GM19468 (cell line): Measurements from ENCODE around the gene CCDC187.

Source experiments
- ATAC-seq: cut with Tn5 transposase; IDR thresholded peaks from one replicate; pipeline ENCODE4 v1.9.1; 2021; ENCODE audit warnings: mild to moderate bottlenecking, moderate library complexity, moderate number of reproducible peaks; ENCODE audit not compliant: unreplicated experiment; ENCODE audit errors: extremely low read depth

CCDC187 gene

GRCh38 chr9:136218673-136219072 is 85.2 kb downstream of the CCDC187 start:
- no peak for ATAC-seq

DNA sequence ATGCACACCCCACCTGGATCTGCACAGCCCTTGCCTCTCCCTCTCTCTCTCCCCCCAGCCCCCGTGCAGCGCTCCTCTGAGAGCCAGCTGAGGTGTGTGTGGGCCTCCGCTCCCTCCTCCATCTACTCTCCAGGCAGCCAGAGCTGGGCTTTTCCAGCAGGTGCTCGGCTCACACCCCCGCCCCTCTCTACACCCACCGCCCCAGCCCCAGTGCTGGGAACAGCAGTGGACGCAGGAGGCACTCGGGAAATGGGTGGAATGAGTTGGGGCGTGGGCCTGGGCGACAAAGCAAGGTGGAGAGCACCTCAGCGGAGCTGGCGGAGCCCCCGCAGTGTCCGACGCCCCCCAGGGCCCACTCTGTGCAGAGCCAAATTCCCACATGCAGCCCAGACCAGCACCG is 85.6 kb downstream of the CCDC187 start:
- ATAC-seq = no peak

DNA sequence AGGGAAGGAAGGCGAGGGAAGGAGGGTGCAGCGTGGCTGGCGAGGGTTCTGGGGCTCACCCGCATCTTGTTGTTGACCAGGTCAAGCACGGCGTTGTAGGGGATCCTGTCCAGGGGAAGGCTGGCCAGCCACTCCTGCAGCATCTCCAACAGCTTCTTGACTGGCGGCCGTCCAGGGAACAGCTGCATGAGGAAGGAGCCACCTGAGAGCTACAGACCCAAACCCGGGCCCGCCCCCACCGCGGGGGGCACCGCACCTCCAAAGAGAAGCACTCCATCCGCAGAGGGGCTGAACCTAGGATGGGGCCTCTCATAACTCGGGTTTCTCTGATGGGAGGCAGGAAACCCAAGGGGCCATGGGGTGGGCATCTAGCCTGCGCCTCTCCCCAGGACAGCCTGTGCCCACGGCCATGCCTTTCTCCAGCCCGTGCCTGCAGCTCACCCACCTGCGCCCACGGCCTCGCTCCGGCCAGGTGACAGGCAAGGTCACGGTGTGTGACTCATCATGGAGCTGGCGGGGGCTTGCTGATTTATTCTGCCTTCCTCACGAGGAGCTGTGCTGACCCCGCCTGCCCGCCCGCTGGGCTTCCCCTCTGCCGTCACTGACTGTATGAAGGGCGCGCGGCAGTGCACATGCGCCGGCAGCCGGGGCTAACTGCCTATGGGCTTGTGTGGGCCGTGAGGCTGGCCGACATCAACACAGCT is 87.2 kb downstream of the CCDC187 start:
- no peak for ATAC-seq

- ATAC-seq = no peak
Observed at GRCh38 chr9:136213733-136214132, 90.2 kb downstream of the CCDC187 start.

DNA sequence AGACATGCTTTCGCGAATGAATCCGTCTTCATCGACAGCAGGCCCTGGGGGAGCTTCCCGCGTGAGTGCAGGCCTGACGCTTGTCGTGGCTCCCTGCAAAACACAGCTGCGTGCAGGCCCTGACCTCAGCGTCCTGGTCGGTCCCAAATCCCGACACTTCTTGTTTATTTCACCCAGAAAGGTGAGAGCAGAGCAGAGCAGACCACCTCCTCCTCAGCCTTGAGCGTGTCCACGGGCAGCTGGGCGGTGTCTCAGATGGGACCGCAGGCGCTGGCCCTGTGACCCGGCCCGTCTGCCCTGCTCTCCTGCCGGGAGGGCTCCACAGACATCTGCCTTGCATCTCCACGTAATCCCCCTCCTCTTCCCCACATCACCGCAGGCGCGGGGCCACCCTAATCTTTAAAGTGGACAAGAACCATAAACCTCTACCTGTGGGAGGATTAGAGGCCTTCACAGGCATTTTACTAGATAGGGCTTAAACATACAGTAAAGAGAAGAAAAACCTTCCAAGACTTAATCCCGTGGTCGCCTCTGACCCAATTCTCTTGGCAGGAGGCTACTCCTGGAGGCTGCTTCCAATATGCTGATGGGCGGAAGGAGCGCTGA is 91.4 kb downstream of the CCDC187 start:
- no peak for ATAC-seq

GRCh38 chr9:136211441-136212344 is 92.2 kb downstream of the CCDC187 start:
- no peak for ATAC-seq

DNA sequence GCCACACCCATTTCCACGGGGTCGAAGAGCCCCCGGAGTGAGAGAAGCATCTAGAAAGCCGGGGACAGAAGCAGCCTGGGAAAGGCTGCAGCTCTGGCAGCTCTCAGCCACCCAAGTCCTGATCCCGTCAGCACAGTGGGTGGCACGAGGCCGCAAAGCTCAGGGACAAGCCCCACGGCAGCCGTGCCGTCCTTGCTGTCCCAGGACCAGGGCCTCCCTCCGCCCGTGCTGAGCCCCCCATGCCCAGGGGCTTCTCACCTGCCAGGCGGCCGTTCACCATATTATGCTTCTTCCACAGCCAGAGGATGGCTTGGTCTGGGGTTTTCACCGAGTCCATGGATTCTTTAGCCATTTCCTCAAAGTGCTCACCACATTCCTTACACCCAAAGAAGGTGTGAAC is 92.9 kb downstream of the CCDC187 start:
- no peak for ATAC-seq

DNA sequence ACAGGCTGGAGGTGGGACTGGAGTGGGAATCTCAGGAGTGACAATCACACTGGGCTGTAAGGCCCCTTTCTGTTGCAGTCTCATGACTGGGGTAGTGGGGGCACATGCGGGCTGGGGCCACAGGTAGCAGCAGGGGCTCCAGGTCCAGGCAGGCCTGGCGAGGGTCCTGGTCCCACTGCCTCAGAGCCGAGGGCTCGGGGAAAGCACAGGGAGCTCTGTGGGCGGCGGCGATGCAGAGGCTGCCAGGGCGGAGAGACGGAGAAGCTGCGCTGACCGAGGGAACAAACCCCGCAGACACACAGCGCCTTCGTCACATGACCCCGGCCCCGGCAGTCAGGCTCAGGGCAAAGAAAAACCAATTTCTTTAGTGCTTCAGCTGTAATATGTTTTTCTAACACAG is 93.6 kb downstream of the CCDC187 start:
- ATAC-seq = no peak

- ATAC-seq = no peak
Observed at GRCh38 chr9:136209786-136210185, 94.1 kb downstream of the CCDC187 start.

DNA sequence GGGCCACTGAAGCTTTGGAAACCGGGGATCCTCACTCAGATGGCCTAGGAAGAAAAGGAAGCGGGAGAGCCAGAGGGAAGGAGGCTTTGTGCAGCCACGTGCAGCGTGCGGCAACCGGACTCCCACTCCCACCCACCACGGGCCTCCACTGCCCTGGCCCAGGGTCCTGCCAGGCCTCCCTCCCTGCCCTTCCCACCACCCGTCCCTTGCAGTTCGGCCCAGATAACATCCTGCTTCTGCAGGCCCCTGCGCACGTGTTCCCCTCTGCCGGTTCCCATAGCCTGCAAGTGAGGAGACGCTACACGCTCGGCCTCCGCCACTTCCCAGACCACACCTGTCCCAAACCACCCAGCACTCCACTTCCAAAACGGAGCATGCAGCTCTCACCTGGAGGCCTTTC is 94.7 kb downstream of the CCDC187 start:
- ATAC-seq = no peak

- no peak for ATAC-seq
Observed at GRCh38 chr9:136208675-136209074, 95.2 kb downstream of the CCDC187 start.

DNA sequence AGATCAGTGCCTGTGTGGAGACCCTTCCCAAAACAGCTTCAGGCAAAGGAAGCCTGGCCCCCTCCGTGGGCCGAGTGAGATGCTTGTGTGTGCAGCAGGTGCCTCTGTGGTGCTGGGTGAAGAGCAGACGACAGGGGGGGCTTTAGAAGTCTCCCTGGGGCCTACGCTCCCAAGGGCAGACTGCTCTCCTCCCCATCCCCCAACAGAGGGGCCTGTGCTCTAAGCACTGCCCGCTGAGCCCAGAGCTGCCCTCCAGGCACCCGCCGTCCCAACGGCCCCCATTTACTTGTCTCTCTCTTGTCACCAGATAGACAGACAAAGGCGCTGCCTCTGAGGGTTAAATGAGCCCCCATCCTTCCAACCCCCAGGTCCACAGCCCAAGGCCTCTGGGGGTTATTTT is 96.3 kb downstream of the CCDC187 start:
- no peak for ATAC-seq

DNA sequence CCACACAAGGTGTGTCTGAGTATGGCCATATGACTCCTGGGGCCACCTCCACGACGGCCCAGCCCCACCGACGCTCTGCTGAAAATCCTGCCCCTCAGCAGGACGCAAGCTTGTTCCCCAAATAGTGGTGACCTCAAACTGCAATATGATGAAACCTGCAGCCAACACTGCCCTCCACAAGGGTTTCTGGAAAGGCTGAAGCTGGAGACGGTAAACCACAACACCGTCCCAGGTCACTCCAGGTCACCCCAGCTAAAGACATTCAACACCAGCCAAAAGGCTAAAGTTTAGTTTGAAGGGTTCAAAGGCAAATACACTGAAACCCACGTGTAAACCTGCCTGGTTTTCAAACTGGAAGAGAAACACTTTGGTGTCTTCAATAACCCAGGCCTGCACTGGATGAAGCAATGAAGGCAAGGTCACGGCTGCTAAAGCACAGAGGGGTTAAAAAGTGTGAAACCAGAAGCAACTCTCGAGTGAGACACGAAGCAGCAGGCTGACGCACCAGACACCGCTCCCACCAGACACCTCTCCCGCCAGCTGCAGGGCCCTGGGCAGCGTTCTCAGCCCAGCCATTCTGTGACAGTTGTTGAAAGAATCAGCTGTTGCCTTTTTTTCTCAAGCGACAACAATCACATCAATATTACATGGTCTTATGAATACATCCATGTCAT is 97.2 kb downstream of the CCDC187 start:
- no peak for ATAC-seq

DNA sequence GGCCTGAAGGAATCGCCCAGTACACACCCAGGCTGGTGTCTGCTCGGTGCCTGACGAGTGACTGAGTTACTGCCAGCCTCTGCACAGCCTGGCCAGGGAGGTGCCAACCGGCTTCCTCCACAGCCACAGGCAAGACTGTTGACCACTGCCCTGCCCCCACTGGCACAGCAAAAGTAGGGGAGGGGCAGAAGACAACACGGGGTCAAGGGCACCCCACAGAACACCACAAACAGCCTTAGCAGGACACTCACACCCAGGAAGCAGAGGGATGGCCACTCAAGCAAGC is 98.2 kb downstream of the CCDC187 start:
- ATAC-seq = no peak

GRCh38 chr9:136204838-136205706 is 98.8 kb downstream of the CCDC187 start, which contains the start of gene LHX3:
TSS of gene LHX3 (minus strand) at chr9:136205128. CDS start at chr9:136205012, 116 bp downstream.
- no peak for ATAC-seq

DNA sequence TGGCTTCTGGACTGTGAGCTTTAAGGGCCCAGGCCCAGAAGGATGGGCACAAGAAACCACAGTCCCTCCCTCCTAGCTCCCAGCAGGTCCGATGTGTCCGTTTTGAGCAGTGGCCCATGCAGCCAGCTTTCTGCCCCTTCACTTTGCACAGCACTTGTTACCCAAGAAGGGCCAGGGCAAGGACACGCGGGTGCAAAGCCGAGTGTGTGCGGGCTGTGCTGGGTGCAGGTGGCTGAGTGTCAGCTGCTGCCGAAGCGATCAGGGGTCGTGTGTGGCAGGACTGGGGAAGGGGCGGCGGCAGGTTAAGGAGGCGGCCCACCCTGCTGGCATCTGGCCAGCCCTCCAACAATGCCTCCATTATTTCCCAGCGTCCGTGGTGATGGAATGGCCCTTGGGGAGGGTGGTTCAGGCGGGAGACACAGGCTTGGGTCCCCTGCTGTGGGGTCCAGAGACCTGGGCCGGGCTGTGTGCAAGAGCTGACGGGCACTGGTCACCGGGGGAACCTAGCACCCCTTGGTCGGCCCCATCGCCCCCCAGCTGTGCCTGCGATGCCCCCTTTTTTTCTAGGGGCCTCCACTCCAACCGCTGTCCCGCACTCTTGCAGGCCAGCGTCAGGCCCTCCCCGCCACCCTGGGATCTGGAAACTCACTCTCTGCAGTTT is 99.6 kb downstream of the CCDC187 start:
- ATAC-seq = no peak

- no peak for ATAC-seq
Observed at GRCh38 chr9:136203408-136204144, 100.3 kb downstream of the CCDC187 start.
